HG03097 (cell line): ENCODE measurements around the gene ACOT8.
"Not testable (repeated sequence)": the region's sequence is repeated elsewhere in the genome, so short reads cannot be mapped to it uniquely, and the experiment has no call there.

Source experiments
- ATAC-seq: cut with Tn5 transposase; IDR thresholded peaks from one replicate; pipeline ENCODE4 v1.9.1; 2021; ENCODE audit not compliant: unreplicated experiment, low FRiP score

ACOT8 gene

GRCh38 chr20:45798935-45799642 lies 58.1 kb downstream of the ACOT8 start:
- peak; percentile 61 for ATAC-seq

- ATAC-seq: not testable (repeated sequence)
These were observed 59.2 kb downstream of the ACOT8 start for GRCh38 chr20:45797955-45798354.

GRCh38 chr20:45797510-45797909 lies 59.7 kb downstream of the ACOT8 start:
- ATAC-seq: not testable (repeated sequence)

- ATAC-seq: no peak
These were observed 60.7 kb downstream of the ACOT8 start for GRCh38 chr20:45796337-45797065.

GRCh38 chr20:45792317-45793118 lies 64.7 kb downstream of the ACOT8 start:
- ATAC-seq: peak; percentile 9
